Measurements from ENCODE around the gene CCNC.

Gene CCNC

DNA sequence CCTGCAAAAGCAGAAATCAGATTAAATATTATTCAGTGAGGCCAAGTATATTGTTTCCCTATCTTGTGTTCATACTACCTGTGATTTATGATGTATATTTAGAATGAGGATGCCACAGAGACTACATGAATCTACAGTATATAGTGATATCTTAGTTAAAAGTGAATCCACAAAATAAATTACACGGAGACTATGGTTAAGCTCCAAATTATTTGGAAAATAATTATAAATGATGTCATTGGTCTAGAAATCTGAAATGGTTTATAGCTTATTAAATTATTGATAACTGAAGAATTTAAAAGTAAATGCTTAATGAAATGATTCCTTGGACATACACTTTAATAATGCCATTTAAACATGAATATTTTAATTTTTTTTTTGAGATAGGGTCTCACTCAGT lies 49.0 kb downstream of the CCNC start:
- ChIA-PET CTCF (interaction anchor here (0.7 to 2.4 kb wide), 5 partner anchors 14 to 303 kb away, joined by 3 to 11 read pairs (median 3); no protein-coding TSS in a partner anchor), POLR2A (no interaction called here)
- peaks cover 5% of the 10 kb centered on the region; the same call in 1 of the 2 replicates for H3K4me1 ChIP-seq (ENCODE audit: control insufficient read depth, insufficient read depth, low read length)
- H3K9me3 ChIP-seq (ENCODE audit: control insufficient read depth, insufficient read depth, low read depth, low read length) = no peaks in the 10 kb centered on the region
- TF ChIP-seq, protein P1, sequence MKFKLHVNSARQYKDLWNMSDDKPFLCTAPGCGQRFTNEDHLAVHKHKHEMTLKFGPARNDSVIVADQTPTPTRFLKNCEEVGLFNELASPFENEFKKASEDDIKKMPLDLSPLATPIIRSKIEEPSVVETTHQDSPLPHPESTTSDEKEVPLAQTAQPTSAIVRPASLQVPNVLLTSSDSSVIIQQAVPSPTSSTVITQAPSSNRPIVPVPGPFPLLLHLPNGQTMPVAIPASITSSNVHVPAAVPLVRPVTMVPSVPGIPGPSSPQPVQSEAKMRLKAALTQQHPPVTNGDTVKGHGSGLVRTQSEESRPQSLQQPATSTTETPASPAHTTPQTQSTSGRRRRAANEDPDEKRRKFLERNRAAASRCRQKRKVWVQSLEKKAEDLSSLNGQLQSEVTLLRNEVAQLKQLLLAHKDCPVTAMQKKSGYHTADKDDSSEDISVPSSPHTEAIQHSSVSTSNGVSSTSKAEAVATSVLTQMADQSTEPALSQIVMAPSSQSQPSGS (tag by site-specific recombination; IDR thresholded peaks at IDR 0.05; ENCODE audit: low read depth) = peak; percentile 74
- no peak for TF ChIP-seq ZBTB1 (tag by site-specific recombination; IDR thresholded peaks at IDR 0.05)
- H3K4me3 ChIP-seq (ENCODE audit: low read depth, low read length) = no peak overlapping the region
- H3K36me3 ChIP-seq (ENCODE audit: control insufficient read depth in 2 of 2, insufficient read depth in 1 of 2, low read length in 2 of 2) = no peaks in the 10 kb centered on the region
- no peak overlapping the region for H3K27ac ChIP-seq (ENCODE audit: extremely low read depth, low read depth, low read length)

DNA sequence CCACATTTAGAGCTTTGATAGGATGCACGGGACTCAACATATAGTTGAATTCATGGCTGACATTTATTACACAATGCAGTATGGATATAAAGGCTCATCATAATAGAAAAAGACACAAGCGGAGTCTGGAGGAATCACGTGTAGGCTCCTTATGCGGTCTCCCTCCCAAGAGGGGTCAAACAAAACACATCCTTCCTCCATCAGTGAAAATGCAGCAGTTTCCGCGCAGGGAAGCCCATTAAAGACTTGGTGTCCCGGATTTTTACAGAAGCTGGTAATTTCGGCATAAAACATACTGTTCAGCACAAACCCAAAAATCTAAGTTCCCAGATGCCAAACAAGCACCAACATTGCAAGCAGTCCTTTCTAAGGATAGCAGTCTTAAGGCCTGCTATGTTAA lies 54.4 kb downstream of the CCNC start:
- Histone ChIP-seq H3K4me3 (ENCODE audit: low read depth, low read length) (peak overlapping the region; percentile 94), H3K27ac (ENCODE audit: extremely low read depth, low read depth, low read length) (no peak overlapping the region), H3K4me1 (ENCODE audit: control insufficient read depth, insufficient read depth, low read length) (peaks cover 14% of the 10 kb centered on the region; the same call in 1 of the 2 replicates), H3K36me3 (ENCODE audit: control insufficient read depth in 2 of 2, insufficient read depth in 1 of 2, low read length in 2 of 2) (peaks cover 0 to 12% of the 10 kb centered on the region in 2 experiments; a peak in 1 of 3 replicates), H3K9me3 (ENCODE audit: control insufficient read depth, insufficient read depth, low read depth, low read length) (no peaks in the 10 kb centered on the region)
- TF ChIP-seq ZNF433 (tag by site-specific recombination; IDR thresholded peaks at IDR 0.05; ENCODE audit: low read depth) = no peak
- 0 out of 2 replicates have a peak, but pooled peaks have one; percentile 19 for TF ChIP-seq ZNF600 (tag by site-specific recombination; IDR thresholded peaks at IDR 0.05)
- no peak for TF ChIP-seq ZNF112 (tag by site-specific recombination; IDR thresholded peaks at IDR 0.05)
- no peak for TF ChIP-seq INSM2 (tag by site-specific recombination; IDR thresholded peaks at IDR 0.05)
- no peak for TF ChIP-seq SP3 (tag by site-specific recombination; IDR thresholded peaks at IDR 0.05)
- peak; percentile 39; the same call in 1 of the 2 replicates for TF ChIP-seq GLIS1 (tag by site-specific recombination; IDR thresholded peaks at IDR 0.05)
- 0 out of 2 replicates have a peak, but pooled peaks have one; percentile 18 for TF ChIP-seq FEZF1 (tag by site-specific recombination; IDR thresholded peaks at IDR 0.05)
- TF ChIP-seq ZNF248 (tag by site-specific recombination; IDR thresholded peaks at IDR 0.05) = no peak
- no peak for TF ChIP-seq PATZ1 (tag by site-specific recombination; IDR thresholded peaks at IDR 0.05)
- ChIA-PET CTCF (interaction anchor here (0.6 to 1.3 kb wide), 4 partner anchors 28 to 1170 kb away, joined by 3 to 5 read pairs (median 3); partner anchors contain the start of gene CCNC), POLR2A (interaction anchor here (0.7 to 2.6 kb wide), 6 partner anchors 8 to 120 kb away, joined by 3 to 19 read pairs (median 4); partner anchors contain the start of genes CCNC, COQ3 and PNISR)

DNA sequence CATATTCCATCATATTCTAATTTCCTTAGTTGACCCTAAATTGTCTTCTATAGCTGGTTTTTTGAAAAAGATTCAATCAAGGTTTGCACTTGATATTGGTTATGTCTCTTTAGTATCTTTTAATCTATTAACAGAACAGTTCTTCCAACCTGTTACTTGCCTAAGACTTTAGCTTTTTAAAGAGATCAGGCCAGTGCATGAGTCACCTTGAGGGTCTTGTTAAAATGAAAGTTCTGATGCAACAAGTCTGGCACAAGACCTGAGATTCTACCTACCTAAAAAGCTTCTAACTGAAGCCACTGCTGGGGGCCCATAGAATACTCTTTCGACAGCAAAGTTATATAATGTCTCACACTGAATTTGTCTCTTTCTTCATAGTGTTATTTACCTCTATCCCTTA lies 56.4 kb downstream of the CCNC start:
- Histone ChIP-seq H3K4me3 (ENCODE audit: low read depth, low read length) (no peak overlapping the region), H3K27ac (ENCODE audit: extremely low read depth, low read depth, low read length) (no peak overlapping the region), H3K36me3 (ENCODE audit: control insufficient read depth in 2 of 2, insufficient read depth in 1 of 2, low read length in 2 of 2) (peaks cover 8 to 28% of the 10 kb centered on the region in 2 experiments), H3K9me3 (ENCODE audit: control insufficient read depth, insufficient read depth, low read depth, low read length) (no peaks in the 10 kb centered on the region), H3K4me1 (ENCODE audit: control insufficient read depth, insufficient read depth, low read length) (peaks cover 14% of the 10 kb centered on the region; the same call in 1 of the 2 replicates)
- CTCF ChIA-PET = interaction anchor here (0.6 to 1.7 kb wide), 4 partner anchors 10 to 183 kb away, joined by 3 to 7 read pairs (median 5); no protein-coding TSS in a partner anchor
- TF ChIP-seq SCRT2 (tag by site-specific recombination; IDR thresholded peaks at IDR 0.05) = peak; percentile 90
- TF ChIP-seq, protein P1 (tag by site-specific recombination; IDR thresholded peaks at IDR 0.05; ENCODE audit: low read depth) = no peak
- no peak for TF ChIP-seq ZNF24 (tag by site-specific recombination; IDR thresholded peaks at IDR 0.05)
- TF ChIP-seq ZNF777 (tag by site-specific recombination; IDR thresholded peaks at IDR 0.05; ENCODE audit: borderline replicate concordance) = no peak
- no peak for TF ChIP-seq ZNF792 (tag by site-specific recombination; IDR thresholded peaks at IDR 0.05)
- no peak for TF ChIP-seq ZNF169 (tag by site-specific recombination; IDR thresholded peaks at IDR 0.05)
- TF ChIP-seq ZNF335 (tag by site-specific recombination; conservative IDR thresholded peaks at IDR 0.05) = peak; percentile 73
- TF ChIP-seq, protein P2, sequence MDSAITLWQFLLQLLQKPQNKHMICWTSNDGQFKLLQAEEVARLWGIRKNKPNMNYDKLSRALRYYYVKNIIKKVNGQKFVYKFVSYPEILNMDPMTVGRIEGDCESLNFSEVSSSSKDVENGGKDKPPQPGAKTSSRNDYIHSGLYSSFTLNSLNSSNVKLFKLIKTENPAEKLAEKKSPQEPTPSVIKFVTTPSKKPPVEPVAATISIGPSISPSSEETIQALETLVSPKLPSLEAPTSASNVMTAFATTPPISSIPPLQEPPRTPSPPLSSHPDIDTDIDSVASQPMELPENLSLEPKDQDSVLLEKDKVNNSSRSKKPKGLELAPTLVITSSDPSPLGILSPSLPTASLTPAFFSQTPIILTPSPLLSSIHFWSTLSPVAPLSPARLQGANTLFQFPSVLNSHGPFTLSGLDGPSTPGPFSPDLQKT (IDR thresholded peaks at IDR 0.05; ENCODE audit: borderline replicate concordance, low read depth, low read length) = no peak
- TF ChIP-seq KLF8 (tag by site-specific recombination; IDR thresholded peaks at IDR 0.05) = no peak
- POLR2A ChIA-PET = interaction anchor here (1.9 to 2.8 kb wide), 2 partner anchors 17 to 56 kb away, joined by 5 to 16 read pairs; partner anchors contain the start of gene CCNC

All from HEK293 (cell line).